GM18858 (cell line): Measurements from ENCODE around the gene PPP1R9A.
A peak's percentile ranks its signal among the peaks of the same experiment; 100 is the strongest.

Experiments used
- ATAC-seq: cut with Tn5 transposase; IDR thresholded peaks from one replicate; pipeline ENCODE4 v1.9.1; 2021; ENCODE audit not compliant: unreplicated experiment

Gene PPP1R9A

DNA sequence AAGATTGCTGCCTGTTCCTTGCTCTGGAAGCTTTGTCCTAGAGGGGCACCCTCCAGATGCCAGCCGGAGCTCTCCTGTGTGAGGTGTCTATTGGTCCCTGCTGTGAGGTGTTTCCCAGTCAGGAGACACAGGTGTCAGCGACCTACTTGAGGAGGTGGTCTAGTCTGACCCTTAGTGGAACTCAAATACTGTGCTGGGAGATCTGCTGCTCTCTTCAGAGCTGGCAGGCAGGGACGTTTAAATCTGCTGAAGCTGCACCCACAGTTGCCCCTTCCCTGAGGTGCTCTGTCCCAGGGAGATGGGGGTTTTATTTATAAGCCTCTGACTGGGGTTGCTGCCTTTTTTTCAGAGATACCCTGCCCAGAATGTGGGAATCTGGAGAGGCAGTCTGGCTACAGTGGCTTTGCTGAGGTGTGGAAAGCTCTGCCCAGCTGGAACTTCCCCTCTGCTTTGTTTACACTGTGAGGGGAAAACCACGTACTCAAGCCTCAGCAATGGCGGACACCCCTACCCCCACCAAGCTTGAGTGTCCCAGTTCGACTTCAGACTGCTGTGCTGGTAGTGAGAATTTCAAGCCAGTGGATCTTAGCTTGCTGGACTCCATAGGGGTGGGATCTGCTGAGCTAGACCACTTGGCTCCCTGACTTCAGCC, 119.2 kb downstream of the PPP1R9A start:
- ATAC-seq, result no peak

- ATAC-seq, result no peak
Observed at GRCh38 chr7:95027234-95027872, 120.0 kb downstream of the PPP1R9A start.

GRCh38 chr7:95028683-95029082, 121.3 kb downstream of the PPP1R9A start:
- ATAC-seq, result no peak

GRCh38 chr7:95035295-95035694, 127.9 kb downstream of the PPP1R9A start:
- no peak for ATAC-seq

DNA sequence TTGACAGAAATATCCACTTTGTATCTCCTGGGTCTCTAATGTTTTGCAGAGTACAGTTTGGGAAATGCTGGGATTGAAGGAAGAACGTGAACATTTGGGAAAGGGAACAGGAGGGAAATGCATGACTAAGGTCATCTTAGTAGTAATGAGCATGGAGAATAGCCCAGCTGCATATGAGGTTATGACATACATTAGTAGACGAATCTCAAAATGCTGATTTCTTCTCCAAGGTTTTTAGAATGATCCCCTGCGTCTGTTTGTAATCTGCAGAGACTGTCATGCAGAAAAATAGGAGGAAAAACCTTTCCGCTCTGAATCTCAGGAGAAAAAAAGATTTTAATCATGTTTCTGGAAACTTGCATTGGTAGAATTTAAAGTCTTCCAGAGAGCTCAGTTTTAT, 133.6 kb downstream of the PPP1R9A start:
- no peak for ATAC-seq

DNA sequence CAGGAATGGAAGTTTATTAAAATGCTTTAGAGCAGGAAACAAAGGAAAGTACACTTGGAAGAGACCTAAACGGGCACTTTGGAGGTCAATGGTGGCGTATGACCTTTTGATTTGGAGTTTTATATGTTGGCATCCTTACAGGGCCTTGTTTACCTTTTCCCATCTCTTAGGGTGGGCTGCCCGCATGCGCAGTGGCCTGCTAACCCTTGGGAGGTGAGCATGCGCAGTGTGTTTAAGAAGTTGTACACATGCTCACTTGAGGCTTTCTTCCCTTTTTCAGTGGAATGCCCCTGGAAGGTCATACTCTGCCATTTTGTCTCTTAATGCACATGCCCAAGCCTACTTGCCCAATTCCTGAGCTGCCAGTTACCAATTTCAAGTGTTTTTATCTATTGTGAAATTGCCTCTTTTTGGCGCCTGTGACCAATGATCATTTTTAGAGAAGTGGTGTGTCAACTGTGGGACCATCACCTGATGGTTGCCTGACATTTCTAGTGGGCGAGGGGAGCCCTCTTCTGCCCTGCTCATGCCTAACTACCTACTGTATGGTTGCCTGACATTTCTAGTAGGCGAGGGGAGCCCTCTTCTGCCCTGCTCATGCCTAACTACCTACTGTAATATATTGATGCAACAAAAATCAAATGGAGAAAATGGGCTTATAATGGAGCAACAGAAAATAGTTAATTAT, 138.0 kb downstream of the PPP1R9A start:
- ATAC-seq, result no peak

- peak; percentile 52 for ATAC-seq
Observed at GRCh38 chr7:95046494-95047240, 139.3 kb downstream of the PPP1R9A start.

GRCh38 chr7:95047291-95047690, 139.9 kb downstream of the PPP1R9A start:
- no peak for ATAC-seq

- ATAC-seq, result no peak
Observed at GRCh38 chr7:95052566-95053094, 145.2 kb downstream of the PPP1R9A start.

DNA sequence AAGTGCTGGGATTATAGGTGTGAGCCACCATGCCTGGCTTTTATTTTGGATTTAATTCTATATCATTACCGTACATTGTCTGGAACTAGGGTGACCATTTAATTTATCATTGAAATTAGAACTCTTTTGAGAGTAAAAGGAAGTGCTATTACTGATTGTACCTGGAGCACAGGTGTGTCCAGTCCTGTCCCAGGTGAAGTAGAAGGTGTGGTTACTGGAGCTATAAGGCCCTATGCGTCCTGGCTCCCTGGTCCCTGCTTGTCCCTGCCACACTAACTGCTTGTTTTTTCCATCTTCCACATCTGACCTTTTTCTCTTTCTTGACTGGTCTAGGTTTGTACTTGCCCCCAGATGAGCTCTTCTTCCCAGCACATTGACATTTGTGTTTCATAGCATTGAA, 147.0 kb downstream of the PPP1R9A start:
- no peak for ATAC-seq

GRCh38 chr7:95055295-95055694, 147.9 kb downstream of the PPP1R9A start:
- ATAC-seq, result no peak

GRCh38 chr7:95056107-95056739, 148.8 kb downstream of the PPP1R9A start:
- ATAC-seq, result no peak

DNA sequence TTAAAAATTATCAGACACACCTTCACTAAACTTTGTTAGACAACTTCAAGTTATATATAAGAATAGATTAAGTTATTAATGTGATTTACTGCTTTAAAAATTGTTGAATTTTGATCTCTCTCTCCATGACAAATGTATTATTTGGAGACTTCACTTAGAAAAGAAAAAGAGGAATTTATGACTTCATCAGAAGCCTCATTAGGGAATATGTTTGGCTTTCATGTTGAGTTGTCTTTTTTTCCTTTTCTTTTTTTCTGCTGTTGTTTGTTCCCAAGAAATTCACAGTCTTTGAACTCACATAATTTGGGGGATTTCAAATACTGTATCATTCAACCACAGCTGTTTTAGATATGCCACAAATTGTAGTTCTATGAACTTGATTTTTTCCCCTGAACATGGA, 149.5 kb downstream of the PPP1R9A start:
- ATAC-seq, result no peak

- no peak for ATAC-seq
Observed at GRCh38 chr7:95059842-95060313, 152.5 kb downstream of the PPP1R9A start.

- no peak for ATAC-seq
Observed at GRCh38 chr7:95062901-95063300, 155.5 kb downstream of the PPP1R9A start.

GRCh38 chr7:95066737-95067530, 159.5 kb downstream of the PPP1R9A start:
- ATAC-seq, result no peak

GRCh38 chr7:95088536-95089215, 181.3 kb downstream of the PPP1R9A start:
- no peak for ATAC-seq

DNA sequence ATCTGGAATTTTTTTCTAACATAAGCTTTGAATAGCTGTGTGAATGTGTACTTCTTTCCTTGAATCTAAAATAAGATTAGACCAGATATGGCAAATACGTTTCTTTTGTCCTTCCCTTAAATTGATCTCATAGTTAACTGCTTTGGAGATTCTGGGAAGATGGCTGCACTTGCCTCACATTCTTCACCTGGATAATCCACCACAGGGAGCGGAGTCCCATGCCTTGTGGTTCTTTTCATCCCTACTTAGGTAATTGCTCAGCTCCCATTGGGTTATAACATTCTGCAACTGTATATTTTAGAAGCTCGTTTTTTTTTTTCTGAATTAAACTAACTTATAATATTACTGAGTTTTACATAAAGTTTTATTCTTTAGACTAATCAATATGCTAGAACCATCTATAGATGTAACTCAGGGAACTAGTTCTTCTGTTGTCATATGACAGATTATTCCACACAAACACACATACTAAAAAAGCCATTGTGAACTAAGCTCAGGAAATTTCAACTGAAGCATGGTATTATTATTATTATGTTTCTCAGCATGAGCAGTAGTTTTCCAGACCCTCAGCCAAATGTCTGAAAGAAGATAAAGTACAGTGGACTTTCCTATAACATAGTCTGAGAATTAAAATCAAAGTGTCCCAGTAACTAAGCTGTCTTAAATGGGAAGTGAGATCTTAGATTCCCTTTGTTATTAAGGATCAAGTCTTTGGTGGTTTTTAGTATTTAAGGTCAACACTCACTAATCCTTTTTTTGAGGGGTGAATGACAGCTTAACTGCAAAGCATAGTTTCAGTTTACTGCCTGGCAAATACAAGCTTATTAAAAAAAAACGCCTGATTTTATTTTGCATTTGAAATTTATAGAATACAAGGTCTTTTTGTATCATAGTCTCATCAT, 182.3 kb downstream of the PPP1R9A start:
- ATAC-seq, result no peak
